ENCODE measurements around the gene CYCS.

CYCS gene

GRCh38 chr7:25125137-25125946, at the start of gene CYCS:
Gene CYCS, minus strand, starts transcription at chr7:25125260. Its CDS starts 1,141 bp downstream, at chr7:25124119.
- TF ChIP-seq CTCF (IDR thresholded peaks at IDR 0.05; ENCODE audit: low read depth, low read length): no peak
- DNase-seq (ENCODE audit: extremely low read depth, low read depth): peak; percentile 99

GRCh38 chr7:25173184-25173583, 48.1 kb upstream of the CYCS start:
- DNase-seq (ENCODE audit: extremely low read depth, low read depth): no peak
- no peak for TF ChIP-seq CTCF (IDR thresholded peaks at IDR 0.05; ENCODE audit: low read depth, low read length)

GRCh38 chr7:25171516-25171915, 46.5 kb upstream of the CYCS start:
- no peak for DNase-seq (ENCODE audit: extremely low read depth, low read depth)
- TF ChIP-seq CTCF (IDR thresholded peaks at IDR 0.05; ENCODE audit: low read depth, low read length): no peak

GRCh38 chr7:25171071-25171470, 46.0 kb upstream of the CYCS start:
- no peak for TF ChIP-seq CTCF (IDR thresholded peaks at IDR 0.05; ENCODE audit: low read depth, low read length)
- no peak for DNase-seq (ENCODE audit: extremely low read depth, low read depth)

GRCh38 chr7:25169683-25170082, 44.6 kb upstream of the CYCS start:
- DNase-seq (ENCODE audit: extremely low read depth, low read depth): no peak

GRCh38 chr7:25168145-25168544, 43.1 kb upstream of the CYCS start:
- no peak for TF ChIP-seq CTCF (IDR thresholded peaks at IDR 0.05; ENCODE audit: low read depth, low read length)
- no peak for DNase-seq (ENCODE audit: extremely low read depth, low read depth)

More at GRCh38 chr7:25169683-25170082, 44.6 kb upstream of the CYCS start:
- no peak for TF ChIP-seq CTCF (IDR thresholded peaks at IDR 0.05; ENCODE audit: low read depth, low read length)

GRCh38 chr7:25167262-25167843, 42.3 kb upstream of the CYCS start:
- TF ChIP-seq CTCF (IDR thresholded peaks at IDR 0.05; ENCODE audit: low read depth, low read length): no peak
- DNase-seq (ENCODE audit: extremely low read depth, low read depth): no peak
